HG02970 (cell line): ENCODE results near the gene SIGLEC8.
"Not testable (repeated sequence)": the region's sequence is repeated elsewhere in the genome, so short reads cannot be mapped to it uniquely, and the experiment has no call there.

ENCODE experiments used
- ATAC-seq: cut with Tn5 transposase; IDR thresholded peaks from one replicate; pipeline ENCODE4 v1.9.1; 2021; ENCODE audit warnings: mild to moderate bottlenecking, moderate library complexity, moderate number of reproducible peaks; ENCODE audit not compliant: unreplicated experiment, low FRiP score

Gene SIGLEC8

DNA sequence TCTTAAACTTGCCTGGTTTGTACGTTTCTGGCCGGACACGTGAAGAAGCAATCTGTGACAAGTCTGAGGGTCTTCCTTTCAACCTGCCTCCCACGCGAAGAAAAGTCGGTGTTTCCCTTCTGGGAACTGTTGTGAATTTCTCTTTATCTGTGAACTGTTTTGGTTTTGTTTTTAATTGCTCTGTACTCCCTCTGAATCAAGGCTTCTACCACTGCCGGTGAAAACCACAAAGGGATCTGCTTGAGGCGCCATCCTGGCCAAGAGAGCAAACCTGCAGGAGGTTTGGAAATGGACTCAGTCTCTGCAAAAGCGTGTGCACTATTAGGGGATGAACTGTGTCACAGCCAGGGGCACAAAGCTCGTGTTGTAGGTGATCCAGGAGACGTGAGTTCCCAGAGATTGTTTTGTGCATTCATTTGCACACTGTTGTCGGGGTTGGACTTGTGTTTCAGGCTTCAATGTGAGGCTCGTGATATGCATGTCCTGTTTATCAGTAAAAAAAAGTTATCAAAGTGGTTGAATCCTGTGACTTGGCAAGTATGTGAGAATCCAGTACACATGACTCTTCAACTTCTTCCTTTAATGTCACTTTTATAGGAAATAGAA is 9.7 kb downstream of the SIGLEC8 start:
- ATAC-seq: no peak

DNA sequence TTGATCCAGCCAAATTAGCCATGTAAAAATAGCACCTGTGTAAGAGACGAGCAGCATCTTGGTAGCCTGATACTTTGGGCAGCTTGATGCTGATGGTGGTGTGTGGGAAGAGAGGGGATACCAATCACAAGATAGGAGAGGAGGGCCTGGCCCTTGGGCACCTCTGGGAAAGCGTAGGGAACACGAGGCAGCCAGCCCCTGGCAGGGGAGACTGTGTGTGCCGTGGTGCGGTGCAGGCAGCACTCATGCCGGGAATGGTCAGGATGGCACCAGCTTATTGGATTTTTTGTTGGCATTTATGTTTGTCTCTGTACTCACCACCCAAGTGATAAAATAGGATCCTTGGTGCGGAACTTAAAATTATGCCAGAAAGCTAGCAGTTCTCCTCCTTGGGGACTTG is 10.2 kb downstream of the SIGLEC8 start:
- no peak for ATAC-seq

DNA sequence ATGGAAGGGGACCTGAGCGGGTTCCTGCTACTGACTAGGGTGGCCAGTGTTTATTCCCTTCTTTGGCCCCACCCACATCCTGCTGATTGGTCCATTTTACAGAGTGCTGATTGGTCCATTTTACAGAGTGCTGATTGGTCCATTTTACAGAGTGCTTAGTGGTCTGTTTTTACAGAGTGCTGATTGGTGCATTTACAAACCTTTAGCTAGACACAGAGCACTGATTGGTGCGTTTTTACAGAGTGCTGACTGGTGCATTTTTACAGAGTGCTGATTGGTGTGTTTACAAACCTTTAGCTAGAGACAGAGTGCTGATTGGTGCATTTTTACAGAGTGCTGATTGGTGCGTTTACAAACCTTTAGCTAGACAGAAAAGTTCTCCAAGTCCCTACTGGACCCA is 10.7 kb downstream of the SIGLEC8 start:
- ATAC-seq: not testable (repeated sequence)

DNA sequence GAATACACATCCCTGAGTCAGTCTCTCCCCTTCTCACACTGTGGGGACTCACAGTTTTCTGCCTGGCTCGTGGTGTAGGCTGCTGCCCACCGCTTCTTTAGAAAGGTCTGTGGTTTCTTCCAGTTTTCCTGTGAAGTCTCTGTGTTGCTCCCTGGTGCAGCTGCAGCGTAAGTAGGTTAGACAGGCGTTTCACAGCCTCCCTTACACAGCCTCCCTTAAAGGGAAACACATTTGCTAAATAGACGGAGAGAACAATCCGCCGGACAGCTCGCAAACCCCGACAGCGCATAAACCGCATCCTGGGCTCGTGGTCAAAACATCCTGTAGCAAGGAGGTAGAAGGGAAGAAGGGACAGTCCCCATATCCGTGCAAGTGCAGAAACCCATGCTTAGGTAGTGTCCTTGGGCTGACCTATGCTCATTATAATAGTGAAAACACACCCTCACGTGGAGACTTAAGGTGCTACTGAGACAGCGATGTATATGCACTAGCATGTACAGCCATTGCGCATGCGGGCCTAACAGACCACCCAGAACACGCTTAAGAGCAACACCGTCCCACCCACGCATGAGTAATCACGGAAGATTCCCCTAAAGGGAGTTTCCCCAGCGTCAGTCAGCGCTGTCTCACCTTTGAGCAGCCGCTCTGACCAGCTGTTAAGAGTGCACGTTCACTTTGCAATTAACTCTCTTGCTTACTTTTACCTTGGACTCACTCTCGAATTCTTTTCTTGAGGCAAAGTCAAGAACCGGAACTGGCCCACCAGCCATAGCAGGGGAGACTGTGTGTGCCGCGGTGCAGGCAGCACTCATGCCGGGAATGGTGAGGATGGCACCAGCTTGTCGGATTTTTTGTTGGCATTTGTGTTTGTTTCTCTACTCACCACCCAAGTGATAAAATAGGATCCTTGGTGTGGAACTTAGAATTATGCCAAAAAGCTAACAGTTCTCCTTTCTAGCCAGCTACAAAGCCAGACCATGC is 16.6 kb downstream of the SIGLEC8 start:
- ATAC-seq: peak; percentile 93

DNA sequence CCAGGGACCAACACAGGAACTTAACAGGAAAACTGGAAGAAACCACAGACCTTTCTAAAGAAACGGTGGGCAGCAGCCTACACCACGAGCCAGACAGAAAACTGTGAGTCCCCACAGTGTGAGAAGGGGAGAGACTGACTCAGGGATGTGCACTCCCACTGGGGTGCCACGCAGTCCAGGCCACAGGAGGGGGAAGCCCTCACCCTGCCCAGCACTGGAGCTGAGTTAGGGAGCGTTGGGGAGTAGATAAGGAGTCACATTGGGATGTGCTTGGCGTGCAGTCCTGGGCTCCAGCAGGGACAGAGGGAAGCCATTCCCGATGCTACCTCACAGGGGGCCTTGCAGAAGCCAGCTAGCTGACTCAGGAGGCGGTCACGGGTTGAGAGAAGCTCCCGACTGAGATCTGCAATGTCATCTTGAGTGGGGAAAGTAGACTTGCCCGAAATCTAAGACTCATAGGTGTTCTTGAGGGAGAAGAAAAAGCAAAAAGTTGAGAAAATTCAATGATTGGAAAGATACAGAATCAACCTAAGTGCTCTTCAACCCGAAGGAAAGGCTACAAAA is 17.3 kb downstream of the SIGLEC8 start:
- no peak for ATAC-seq

DNA sequence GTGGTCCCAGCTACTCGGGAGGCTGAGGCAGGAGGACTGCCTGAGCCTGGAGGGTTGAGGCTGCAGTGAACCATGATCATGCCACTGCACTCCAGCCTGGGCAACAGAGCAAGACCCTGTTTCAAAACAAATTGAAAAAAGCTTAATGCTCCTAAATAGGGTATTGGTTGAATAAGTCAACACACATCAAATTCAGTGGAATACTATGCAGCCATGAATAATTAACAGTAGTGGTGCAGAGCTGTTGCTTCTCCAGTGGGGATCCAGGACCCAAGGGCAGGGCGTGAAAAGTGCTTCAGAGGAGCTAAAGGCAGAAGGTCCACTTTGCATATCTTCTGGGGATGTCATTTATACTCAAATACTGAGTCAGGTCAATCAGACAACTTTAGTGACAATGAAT is 18.2 kb downstream of the SIGLEC8 start:
- no peak for ATAC-seq

DNA sequence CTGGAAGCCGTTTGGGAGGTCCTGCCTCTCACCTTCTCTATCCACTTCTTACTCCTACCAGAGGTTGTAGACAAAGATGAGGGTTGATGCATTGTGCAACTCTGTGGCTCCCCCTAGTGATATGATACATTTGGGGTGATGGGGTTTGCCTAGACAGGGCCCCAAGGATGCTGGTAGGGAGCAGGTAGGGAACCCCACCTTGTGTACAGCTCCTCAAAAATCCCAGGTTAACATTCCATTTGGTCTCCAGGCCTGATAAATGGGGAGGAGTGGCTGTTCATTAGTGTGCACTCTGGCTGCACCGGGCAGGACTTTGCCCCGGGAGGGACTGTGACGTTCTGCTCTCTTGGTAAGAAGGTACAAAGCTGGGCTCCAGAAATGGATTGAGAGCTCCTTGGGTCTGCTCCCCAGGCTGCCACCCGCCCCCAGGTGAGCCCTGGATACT is 19.2 kb downstream of the SIGLEC8 start:
- ATAC-seq: no peak

DNA sequence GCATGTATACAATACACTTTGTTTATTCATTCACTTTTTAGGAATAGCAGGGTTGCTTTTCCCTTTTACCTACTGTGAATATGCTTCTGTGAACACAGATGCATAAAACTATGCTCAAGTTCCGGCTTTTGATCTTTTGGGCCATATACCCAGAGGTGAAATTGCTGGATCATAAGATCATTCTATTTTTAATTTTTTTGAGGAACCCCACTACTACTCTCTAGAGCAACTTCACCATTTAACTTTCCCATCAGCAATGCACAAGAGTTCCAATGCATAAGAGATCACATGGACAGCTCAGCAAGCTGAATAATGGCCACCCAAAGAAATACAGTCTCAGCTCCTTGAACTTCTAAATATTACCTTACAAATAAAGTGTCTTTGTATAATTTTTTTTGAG is 23.8 kb downstream of the SIGLEC8 start:
- no peak for ATAC-seq

DNA sequence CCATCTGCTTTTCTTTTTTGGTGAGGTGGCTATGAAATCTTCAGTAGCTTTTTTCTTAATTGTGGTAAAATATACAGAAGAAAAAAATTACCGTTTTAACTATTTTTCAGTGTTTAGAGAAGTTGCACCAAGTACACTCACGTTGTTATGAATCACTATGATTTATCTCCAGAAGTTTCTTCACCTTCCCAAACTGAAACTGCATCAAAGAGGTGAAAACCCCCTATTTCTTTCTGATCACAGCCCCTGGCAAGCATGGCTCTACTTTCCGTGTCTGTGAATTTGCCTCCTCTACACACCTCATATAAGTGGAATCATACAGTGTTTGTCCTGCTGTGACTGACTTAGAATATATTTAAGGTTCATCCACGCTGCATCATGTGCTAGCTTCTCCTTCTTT is 25.2 kb downstream of the SIGLEC8 start:
- ATAC-seq: no peak

DNA sequence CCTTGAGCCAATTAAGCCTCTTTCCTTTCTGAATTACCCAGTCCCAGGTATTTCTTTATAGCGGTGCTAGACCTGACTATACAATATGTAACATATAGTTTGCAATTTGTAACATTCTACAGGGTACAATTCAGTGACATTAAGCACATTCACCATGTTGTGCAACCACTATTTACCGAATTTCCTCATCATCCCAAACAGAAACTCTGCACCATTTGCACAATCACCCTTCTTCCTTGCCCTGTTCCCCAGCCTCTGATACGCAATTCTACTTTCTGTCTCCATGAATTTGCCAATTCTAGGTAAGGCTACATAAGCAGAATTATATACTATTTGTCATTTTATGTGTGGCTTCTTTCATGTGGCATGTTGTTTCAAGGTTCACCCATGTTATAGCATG is 27.1 kb downstream of the SIGLEC8 start:
- ATAC-seq: no peak

DNA sequence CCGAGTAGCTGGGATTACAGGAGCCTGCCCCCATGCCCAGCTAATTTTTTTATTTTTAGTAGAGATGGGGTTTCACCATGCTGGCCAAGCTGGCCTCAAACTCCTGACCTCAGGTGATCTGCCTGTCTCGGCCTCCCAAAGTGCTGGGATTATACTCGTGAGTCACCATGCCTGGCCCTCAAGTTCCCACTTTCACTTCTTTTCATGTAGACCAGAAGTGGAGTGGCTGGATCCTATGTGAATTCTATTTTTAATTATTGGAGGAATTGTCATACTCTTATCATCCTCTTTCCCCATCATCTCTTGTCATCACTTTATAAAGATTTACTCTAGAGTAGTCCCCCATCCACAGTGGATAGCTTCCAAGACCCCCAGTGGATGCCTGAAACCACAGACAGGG is 28.0 kb downstream of the SIGLEC8 start:
- ATAC-seq: no peak

DNA sequence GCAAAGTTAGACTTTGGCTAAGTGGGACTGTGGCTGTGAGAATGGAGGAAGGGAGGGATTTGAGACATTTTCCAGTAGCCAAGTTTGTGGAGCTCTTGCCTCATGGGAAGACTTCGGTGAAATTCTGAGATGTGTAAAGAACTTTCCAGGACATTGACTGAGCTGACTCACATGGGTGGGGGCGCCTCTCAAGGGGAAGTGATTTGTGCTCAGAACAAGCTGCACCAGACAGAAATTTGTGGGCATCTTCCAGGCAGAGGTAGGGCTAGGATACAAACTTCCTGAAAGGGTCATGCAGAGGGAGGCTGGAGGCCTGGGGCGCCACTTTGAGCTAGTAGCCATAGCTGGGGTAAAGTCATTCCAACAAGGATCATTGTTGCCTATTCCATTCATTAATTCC is 31.1 kb downstream of the SIGLEC8 start:
- ATAC-seq: no peak

DNA sequence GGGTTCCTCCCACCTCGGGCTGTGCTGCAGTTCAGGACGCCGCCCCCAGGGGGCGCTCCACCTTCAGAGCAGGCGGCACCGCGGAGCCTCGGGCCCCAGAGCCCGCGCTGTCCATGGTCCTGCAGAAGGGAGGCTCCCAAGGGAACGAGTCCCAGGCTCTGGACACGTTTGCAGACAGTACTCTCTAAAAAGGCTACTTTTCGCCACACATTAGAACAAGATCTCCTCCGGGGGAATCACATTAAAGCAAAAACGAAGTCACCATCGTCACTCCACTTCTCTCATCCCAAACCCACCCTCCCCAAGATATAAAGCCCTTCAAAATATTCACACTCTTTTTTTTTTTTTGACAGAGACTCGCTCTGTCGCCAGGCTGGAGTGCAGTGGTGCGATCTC is 36.2 kb downstream of the SIGLEC8 start:
- no peak for ATAC-seq

DNA sequence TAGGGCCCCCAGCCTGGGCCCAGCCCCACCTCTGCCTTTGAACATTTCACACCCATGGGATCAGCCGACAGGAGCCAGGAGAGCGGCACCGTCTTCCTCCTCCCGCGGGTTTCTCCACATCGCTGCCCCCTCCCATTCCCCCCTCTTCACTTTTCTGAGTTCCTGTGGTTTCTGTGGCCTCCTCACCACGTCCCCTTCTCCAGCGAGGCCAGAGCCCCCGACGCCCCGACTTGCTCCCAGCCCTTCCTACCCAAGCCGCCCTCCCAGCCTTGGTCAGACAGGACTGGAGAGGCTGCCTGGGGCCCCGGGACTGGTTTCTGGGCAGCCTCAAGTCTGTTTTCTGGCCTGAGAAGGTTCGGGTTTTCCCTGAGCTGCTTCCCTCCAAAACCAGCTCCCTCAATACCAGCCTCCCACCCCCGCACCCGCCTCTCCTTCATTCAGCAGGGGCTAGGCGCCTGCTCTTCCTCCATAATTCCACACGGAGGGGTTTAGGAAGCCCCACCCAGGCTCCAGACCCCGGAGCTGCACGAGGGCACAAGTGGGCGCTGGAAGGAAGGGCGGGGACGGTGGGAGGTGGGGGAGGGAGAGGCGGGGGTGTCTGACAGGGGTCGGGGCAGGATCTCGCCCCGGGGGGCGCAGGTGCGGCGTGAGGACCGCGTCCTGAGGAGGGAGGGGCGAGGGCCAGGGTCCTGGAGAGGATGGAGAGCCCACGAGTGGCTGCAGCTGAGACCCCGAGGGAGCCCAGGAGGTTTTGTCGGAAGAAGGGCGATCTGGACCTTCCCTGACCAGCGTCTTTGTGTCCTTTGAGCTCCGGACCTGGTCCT is 36.8 kb downstream of the SIGLEC8 start:
- no peak for ATAC-seq

DNA sequence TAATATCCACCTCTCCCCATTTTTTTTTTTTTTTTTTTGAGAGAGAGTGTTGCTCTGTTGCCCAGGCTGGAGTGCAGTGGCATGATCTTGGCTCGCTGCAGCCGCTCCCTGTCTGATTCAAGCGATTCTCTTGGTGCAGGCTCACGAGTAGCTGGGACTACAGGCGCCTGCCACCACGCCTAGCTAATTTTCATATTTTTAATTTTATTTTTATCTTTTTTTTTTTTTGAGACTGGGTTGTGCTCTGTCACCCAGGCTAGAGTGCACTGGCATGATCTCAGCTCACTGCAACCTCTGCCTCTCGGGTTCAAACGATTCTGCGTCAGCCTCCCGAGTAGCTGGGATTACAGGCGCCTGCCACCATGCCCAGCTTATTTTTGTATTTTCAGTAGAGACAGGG is 37.7 kb downstream of the SIGLEC8 start:
- ATAC-seq: not testable (repeated sequence)

DNA sequence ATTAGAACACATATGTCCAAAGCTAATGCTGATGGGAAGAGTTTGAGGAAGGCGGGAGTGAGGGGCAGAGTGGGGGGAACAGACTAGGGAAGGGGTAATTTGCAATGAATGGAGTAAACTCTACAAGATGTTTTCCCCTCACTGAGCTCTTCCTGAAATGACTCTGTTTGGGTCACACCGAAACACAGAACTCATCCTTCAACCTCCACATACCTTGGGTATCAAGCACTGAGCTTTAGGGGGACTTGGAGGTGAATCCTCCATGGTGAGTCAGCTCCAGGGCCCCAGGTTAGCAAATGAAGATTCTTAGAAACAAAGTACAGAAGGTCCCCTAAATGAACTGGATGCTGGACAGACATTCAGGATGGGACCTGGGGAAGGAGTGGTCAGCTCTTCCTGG is 39.5 kb downstream of the SIGLEC8 start:
- no peak for ATAC-seq

DNA sequence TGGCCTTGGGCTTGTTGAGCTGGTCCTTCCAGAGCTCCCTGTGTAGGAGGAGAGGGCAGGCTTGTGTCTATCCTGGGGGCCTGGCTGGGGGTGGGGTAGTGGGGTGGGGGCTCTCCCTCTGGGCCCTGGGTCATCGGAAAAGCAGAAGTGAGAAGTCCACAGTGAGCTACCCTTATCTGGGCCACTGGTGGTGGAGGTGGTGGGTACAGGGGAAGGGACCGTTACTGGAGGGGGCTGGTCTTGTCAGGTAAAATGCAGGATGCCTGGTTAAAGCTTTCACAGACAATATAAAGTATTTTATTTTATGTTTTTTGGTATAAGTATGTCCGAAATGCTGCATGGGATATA is 40.5 kb downstream of the SIGLEC8 start:
- no peak for ATAC-seq

DNA sequence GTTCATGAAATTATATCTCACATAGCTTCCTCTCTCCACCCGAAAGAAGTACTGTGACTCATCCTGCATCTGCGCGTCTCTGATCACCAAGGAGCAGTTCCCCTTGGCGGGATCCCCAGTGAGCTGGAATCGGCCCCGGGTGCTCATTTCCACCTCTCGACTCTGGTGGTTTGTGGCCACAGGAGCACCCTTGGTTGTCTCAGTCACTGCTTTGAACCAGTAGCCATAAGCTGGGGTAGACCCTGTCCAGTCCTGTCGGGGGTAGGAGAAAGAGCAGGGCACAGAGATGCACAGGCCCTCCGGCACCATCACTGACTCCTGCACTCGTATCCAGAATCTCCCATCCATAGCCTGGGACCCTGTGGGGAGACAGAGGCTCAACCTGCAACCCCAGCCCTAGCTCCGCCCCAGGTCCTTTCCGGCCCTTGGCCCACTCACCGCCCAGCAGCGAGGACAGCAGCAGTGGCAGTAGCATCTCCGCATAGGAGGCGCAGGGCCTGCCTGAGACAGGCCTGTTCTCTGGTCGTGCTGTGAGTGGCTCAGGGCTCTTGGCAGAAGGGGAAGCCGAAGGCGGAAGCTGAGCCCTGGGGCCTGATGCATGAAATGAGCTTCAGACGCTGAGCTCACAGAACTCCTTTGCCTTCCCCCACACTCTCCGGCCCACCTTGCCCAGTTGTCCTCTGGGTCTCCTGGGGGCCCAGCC is 41.0 kb downstream of the SIGLEC8 start, which contains the start of gene SIGLEC10:
SIGLEC10 (minus strand) TSS at position 536 of the 703 bp plus-strand sequence; CDS start at position 475, 61 bp downstream.
- no peak for ATAC-seq

DNA sequence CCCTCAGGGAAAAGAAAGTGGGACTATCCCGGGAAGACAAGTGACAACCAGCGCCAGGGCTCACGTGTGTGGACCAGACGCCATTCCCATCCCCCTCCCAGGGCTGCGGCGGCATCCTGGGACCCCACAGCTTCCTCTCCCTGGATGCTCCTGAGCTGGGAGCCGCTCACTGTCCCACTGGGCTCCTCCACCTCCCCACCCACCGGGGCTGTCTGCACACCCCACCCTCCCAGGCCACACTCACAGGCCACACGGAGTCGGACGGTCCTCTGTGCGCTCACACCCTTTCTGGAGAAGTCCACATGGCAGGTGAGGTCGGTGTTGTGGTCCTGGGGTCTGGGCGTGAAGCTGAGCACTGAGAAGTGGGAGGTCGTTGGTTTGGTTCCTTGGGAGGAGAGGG is 41.8 kb downstream of the SIGLEC8 start:
- not testable (repeated sequence) for ATAC-seq

DNA sequence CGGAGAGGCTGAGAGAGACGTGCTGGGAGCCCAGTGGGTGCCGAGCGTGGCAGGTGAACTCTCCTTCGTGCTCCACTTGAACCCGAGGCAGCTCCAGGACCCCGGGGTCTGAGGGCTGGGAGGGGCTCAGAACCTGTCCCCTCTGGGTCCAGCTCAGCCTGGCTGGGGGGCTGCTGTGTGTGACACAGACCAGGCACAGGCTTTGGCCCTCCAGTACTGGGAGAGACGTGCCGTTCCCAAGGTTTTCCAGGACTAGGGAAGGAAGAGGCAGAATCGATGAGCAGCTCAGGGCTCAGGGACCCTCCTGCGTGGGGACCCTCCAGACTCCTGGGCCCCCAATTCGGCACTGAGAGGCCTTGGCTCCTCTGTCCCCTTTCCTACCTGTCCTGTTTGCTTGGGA is 43.1 kb downstream of the SIGLEC8 start:
- ATAC-seq: no peak
